PC-3 (cell line): ENCODE measurements around the gene NFATC1. TPM values are rescaled to one million over a fixed set of nuclear protein-coding genes. Genes with fewer than 3 reads are reported as not detected.

Experiments
- ATAC-seq: fragments of 200-7000 bp; cut with Tn5 transposase; 2 replicates; pipeline ENCODE4 v1.9.1; 2020; ENCODE audit warnings: mild to moderate bottlenecking, moderate library complexity
- BruUV-seq: library from RNA; stranded (reverse); fragments of 400-500 nt; replicated peaks from 2 replicates; lab custom pipeline; 2021; lab: Mats Ljungman, UMichigan
- CTCF ChIA-PET: fragments of 300-600 bp; sonication (Branson Sonifier 250); formaldehyde crosslinking; loops from one replicate; lab custom pipeline; 2022; ENCODE audit warnings: antibody characterized with exemption; lab: Charles Lee
- POLR2A ChIA-PET: fragments of 300-600 bp; sonication (Branson Sonifier 250); formaldehyde crosslinking; loops from one replicate; lab custom pipeline; 2022; ENCODE audit warnings: antibody characterized with exemption; ENCODE audit not compliant: unreplicated experiment; lab: Charles Lee
- DNase-seq: peaks from one replicate; pipeline ENCODE4 v3.0.0-alpha.2; 2015
- H2AFZ ChIP-seq: fragments of 300-600 bp; sonication (generic); 2 replicates; pipeline ENCODE4 v1.6.0; 2016; ENCODE audit warnings: antibody characterized with exemption, low read length
- H3F3A ChIP-seq: fragments of 300-600 bp; sonication (generic); one replicate; pipeline ENCODE4 v1.6.0; 2017; ENCODE audit warnings: antibody characterized with exemption, low read length, control low read depth, mild to moderate bottlenecking; ENCODE audit not compliant: unreplicated experiment
- H3K27ac ChIP-seq: fragments of 300-600 bp; sonication (generic); 2 replicates; pipeline ENCODE4 v1.5.1; 2016; ENCODE audit warnings: mild to moderate bottlenecking, low read length
- H3K27me3 ChIP-seq: fragments of 300-600 bp; sonication (generic); 2 replicates; pipeline ENCODE4 v1.6.1; 2016; ENCODE audit warnings: low read length, mixed read lengths
- H3K36me3 ChIP-seq: fragments of 300-600 bp; sonication (generic); 2 replicates; pipeline ENCODE4 v1.6.1; 2016; ENCODE audit warnings: low read depth, mixed run types, low read length, mixed read lengths
- H3K4me1 ChIP-seq: fragments of 300-600 bp; sonication (generic); 2 replicates; pipeline ENCODE4 v1.5.1; 2016; ENCODE audit warnings: low read length; ENCODE audit not compliant: insufficient read depth
- H3K4me2 ChIP-seq: fragments of 300-600 bp; sonication (generic); 2 replicates; pipeline ENCODE4 v1.6.0; 2016; ENCODE audit warnings: low read length
- H3K4me3 ChIP-seq: fragments of 300-600 bp; sonication (generic); 2 replicates; pipeline ENCODE4 v1.5.1; 2016; ENCODE audit warnings: mild to moderate bottlenecking, low read length, mixed read lengths
- H3K79me2 ChIP-seq: fragments of 300-600 bp; sonication (generic); 2 replicates; pipeline ENCODE4 v1.6.1; 2017; ENCODE audit warnings: low read length, mixed read lengths
- H3K9ac ChIP-seq: fragments of 300-600 bp; sonication (generic); 2 replicates; pipeline ENCODE4 v1.6.0; 2016; ENCODE audit warnings: mild to moderate bottlenecking, low read length
- H3K9me2 ChIP-seq: fragments of 300-600 bp; sonication (generic); replicated peaks from 2 replicates; pipeline ENCODE4 v1.6.1; 2016; ENCODE audit warnings: mixed run types, low read length, mixed read lengths
- H3K9me3 ChIP-seq: fragments of 300-600 bp; sonication (generic); 2 replicates; pipeline ENCODE4 v1.6.1; 2016; ENCODE audit warnings: low read length, mixed read lengths
- H4K20me1 ChIP-seq: fragments of 300-600 bp; sonication (generic); 2 replicates; pipeline ENCODE4 v1.6.1; 2016; ENCODE audit warnings: low read length, mixed read lengths
- CTCF ChIP-seq: fragments of 300-600 bp; sonication (generic); conservative IDR thresholded peaks from 2 replicates; pipeline ENCODE4 v1.5.1; 2017; ENCODE audit warnings: antibody characterized with exemption, low read depth, mild to moderate bottlenecking, low read length
- EZH2 ChIP-seq: fragments of 300-600 bp; sonication (generic); IDR thresholded peaks from one replicate; pipeline ENCODE4 v1.6.1; 2017; ENCODE audit warnings: antibody characterized with exemption, mild to moderate bottlenecking, low read length; ENCODE audit not compliant: unreplicated experiment
- EZH2phosphoT487 ChIP-seq: fragments of 300-600 bp; sonication (generic); IDR thresholded peaks from 2 replicates; pipeline ENCODE4 v1.6.1; 2018; ENCODE audit warnings: mild to moderate bottlenecking, antibody characterized with exemption, low read length, borderline replicate concordance
- intact Hi-C: fragments of 100-400 bp; cut with micrococcal nuclease; formaldehyde crosslinking; loops from 2 replicates; pipeline ENCODE4 v1.9.0; 2023
- total RNA-seq: library from RNA; depleted of rRNA; stranded (reverse); fragments of >200 nt; gene quantifications from 2 replicates; pipeline ENCODE4 v1.2.3, GENCODE V29; 2014

The NFATC1 gene
- total RNA-seq, 1 experiment from 2014 or later, result 5.9 TPM

GRCh38 chr18:79418236-79418635 is 22.5 kb downstream of the NFATC1 start:
- H3K27ac ChIP-seq, result no peak overlapping the region
- BruUV-seq, result no TSS peak
- POLR2A ChIA-PET, result no interaction called here
- ATAC-seq (no peak), DNase-seq (no peak)
- no peak overlapping the region for H2AFZ ChIP-seq
- H3K9ac ChIP-seq, result no peak overlapping the region
- intact Hi-C loops, result no loop called here
- H3K4me1 ChIP-seq, result no peaks in the 10 kb centered on the region
- H3F3A ChIP-seq, result no peaks in the 10 kb centered on the region
- no peak overlapping the region for H3K4me2 ChIP-seq
- no peak overlapping the region for H3K4me3 ChIP-seq
- no peaks in the 10 kb centered on the region for H4K20me1 ChIP-seq
- H3K79me2 ChIP-seq, result no peaks in the 10 kb centered on the region
- H3K27me3 ChIP-seq, result no peaks in the 10 kb centered on the region
- no peaks in the 10 kb centered on the region for H3K9me2 ChIP-seq
- TF ChIP-seq CTCF, result no peak
- no peak for TF ChIP-seq EZH2
- H3K9me3 ChIP-seq, result no peaks in the 10 kb centered on the region
- CTCF ChIA-PET, result no interaction called here
- no peaks in the 10 kb centered on the region for H3K36me3 ChIP-seq

- Histone ChIP-seq H3K27me3 (no peaks in the 10 kb centered on the region), H3K9me3 (no peaks in the 10 kb centered on the region), H3F3A (no peaks in the 10 kb centered on the region), H3K4me1 (no peaks in the 10 kb centered on the region), H3K79me2 (no peaks in the 10 kb centered on the region), H3K36me3 (no peaks in the 10 kb centered on the region), H3K4me3 (no peak overlapping the region), H4K20me1 (no peaks in the 10 kb centered on the region), H3K9me2 (no peaks in the 10 kb centered on the region), H3K9ac (no peak overlapping the region), H2AFZ (no peak overlapping the region), H3K27ac (no peak overlapping the region), H3K4me2 (no peak overlapping the region)
- ChIA-PET POLR2A (no interaction called here), CTCF (no interaction called here)
- intact Hi-C loops, result no loop called here
- BruUV-seq, result no TSS peak
- no peak for ATAC-seq
- no peak for DNase-seq
- no peak for TF ChIP-seq CTCF
- TF ChIP-seq EZH2phosphoT487, result no peak
- TF ChIP-seq EZH2, result no peak
Observed at GRCh38 chr18:79418642-79419041, 22.9 kb downstream of the NFATC1 start.

- no peaks in the 10 kb centered on the region for H3K27me3 ChIP-seq
- TF ChIP-seq EZH2, result no peak
- TF ChIP-seq EZH2phosphoT487, result no peak
- TF ChIP-seq CTCF, result no peak
- no peak for DNase-seq
- no peaks in the 10 kb centered on the region for H3K36me3 ChIP-seq
- ChIA-PET POLR2A (no interaction called here), CTCF (no interaction called here)
- no peak overlapping the region for H3K27ac ChIP-seq
- intact Hi-C loops, result no loop called here
- no peak overlapping the region for H3K4me2 ChIP-seq
- H3K9ac ChIP-seq, result no peak overlapping the region
- no peaks in the 10 kb centered on the region for H3F3A ChIP-seq
- no peak for ATAC-seq
- no peaks in the 10 kb centered on the region for H3K9me2 ChIP-seq
- no peaks in the 10 kb centered on the region for H3K4me1 ChIP-seq
- no peak overlapping the region for H2AFZ ChIP-seq
- H3K9me3 ChIP-seq, result no peaks in the 10 kb centered on the region
- H3K79me2 ChIP-seq, result no peaks in the 10 kb centered on the region
- no peak overlapping the region for H3K4me3 ChIP-seq
- no peaks in the 10 kb centered on the region for H4K20me1 ChIP-seq
- BruUV-seq, result no TSS peak
Observed at GRCh38 chr18:79420033-79420745, 24.5 kb downstream of the NFATC1 start.
